HepG2 (cell line): ENCODE data around the gene ZNF345. TPM values are rescaled to one million over a fixed set of nuclear protein-coding genes. Genes with fewer than 3 reads are reported as not detected.

Experiments
- ARID4A ChIP-seq: sonication (generic); formaldehyde crosslinking; IDR thresholded peaks from 2 replicates; pipeline ENCODE4 v1.5.0; 2020; ENCODE audit warnings: mild to moderate bottlenecking, missing genetic modification reagents, borderline replicate concordance
- ATF7 ChIP-seq, 2 experiments: fragments of 450-650 bp in 1 of 2; sonication (generic) in 1 of 2; formaldehyde crosslinking in 1 of 2; IDR thresholded peaks; 2 replicates each; pipeline versions ENCODE4 v1.4.0 to v1.6.1; 2016 to 2020; ENCODE audit warnings: antibody characterized with exemption in 1 of 2, mild to moderate bottlenecking in 1 of 2, missing genetic modification reagents in 1 of 2
- ELF1 ChIP-seq: sonication (generic); formaldehyde crosslinking; IDR thresholded peaks from 2 replicates; pipeline ENCODE4 v1.4.0; 2020; ENCODE audit warnings: missing genetic modification reagents
- KDM5B ChIP-seq: sonication (generic); formaldehyde crosslinking; IDR thresholded peaks from 2 replicates; pipeline ENCODE4 v1.4.0; 2020; ENCODE audit warnings: missing genetic modification reagents, mild to moderate bottlenecking, borderline replicate concordance
- NR2F1 ChIP-seq, 2 experiments: fragments of 450-650 bp in 1 of 2; formaldehyde crosslinking in 1 of 2; IDR thresholded peaks; 2 replicates each; pipeline versions ENCODE4 v1.5.0 to v1.6.1; 2016 to 2020; ENCODE audit warnings: mild to moderate bottlenecking in 1 of 2, missing compliant biosample characterization in 1 of 2, missing genetic modification reagents in 1 of 2, moderate library complexity in 1 of 2
- SAP130 ChIP-seq: IDR thresholded peaks from 2 replicates; pipeline ENCODE4 v1.6.1; 2016; ENCODE audit warnings: low read depth
- TFDP2 ChIP-seq: sonication (generic); formaldehyde crosslinking; IDR thresholded peaks from 2 replicates; pipeline ENCODE4 v1.4.0; 2020; ENCODE audit warnings: missing genetic modification reagents
- THAP11 ChIP-seq: IDR thresholded peaks from 2 replicates; pipeline ENCODE4 v1.6.1; 2016; ENCODE audit warnings: missing biosample characterization, missing genetic modification reagents
- ZFX ChIP-seq: sonication (generic); formaldehyde crosslinking; IDR thresholded peaks from 2 replicates; pipeline ENCODE4 v1.4.0; 2020; ENCODE audit warnings: mild to moderate bottlenecking, low read depth, missing genetic modification reagents, moderate library complexity
- ZNF501 ChIP-seq: sonication (generic); formaldehyde crosslinking; IDR thresholded peaks from 2 replicates; pipeline ENCODE4 v1.5.1; 2020; ENCODE audit warnings: mild to moderate bottlenecking, moderate library complexity, missing genetic modification reagents
- ZNF800 ChIP-seq: sonication (generic); formaldehyde crosslinking; IDR thresholded peaks from 2 replicates; pipeline ENCODE4 v1.4.0; 2020; ENCODE audit warnings: missing genetic modification reagents
- polyA plus RNA-seq, 8 experiments: library from polyadenylated mRNA; depleted of rRNA in 3 of 8; stranded (reverse) in 7 of 8; unstranded in 1 of 8; fragments of >200 nt; fragmentation: Illumina TruSeq in 4 of 8; extraction: Trizol in 4 of 8; gene quantifications; 2 replicates each; pipeline versions ENCODE4 v1.2.1 to v1.2.3, GENCODE V29; 2011 to 2016; ENCODE audit warnings: low read depth in 4 of 8, missing spikeins in 1 of 8, mixed read lengths in 1 of 8; ENCODE audit not compliant: insufficient read depth in 1 of 8
- total RNA-seq, 5 experiments: library from RNA; depleted of rRNA; stranded (reverse); fragments of >200 nt; fragmentation: Illumina TruSeq; extraction: Trizol; gene quantifications; 2 replicates each; pipeline ENCODE4 v1.2.3, GENCODE V29; 2016; ENCODE audit warnings: low read depth in 1 of 5
- TF ChIP-seq, protein P1 (sequence below): IDR thresholded peaks from 2 replicates; pipeline ENCODE4 v1.6.1; 2012; ENCODE audit warnings: inconsistent platforms
- TF ChIP-seq, protein P2 (sequence below): sonication (generic); formaldehyde crosslinking; IDR thresholded peaks from 2 replicates; pipeline ENCODE4 v1.5.1; 2020; ENCODE audit warnings: mild to moderate bottlenecking, missing genetic modification reagents, moderate library complexity
- TF ChIP-seq, protein P3 (sequence below): sonication (generic); formaldehyde crosslinking; IDR thresholded peaks from 2 replicates; pipeline ENCODE4 v1.4.0; 2020; ENCODE audit warnings: missing genetic modification reagents

ZNF345 gene
- total and polyA plus RNA-seq, 2 of the 13 experiments (the other 11 are each of a cell fraction or from before 2014, with no cell fraction given), result 2.6 to 2.9 TPM

DNA sequence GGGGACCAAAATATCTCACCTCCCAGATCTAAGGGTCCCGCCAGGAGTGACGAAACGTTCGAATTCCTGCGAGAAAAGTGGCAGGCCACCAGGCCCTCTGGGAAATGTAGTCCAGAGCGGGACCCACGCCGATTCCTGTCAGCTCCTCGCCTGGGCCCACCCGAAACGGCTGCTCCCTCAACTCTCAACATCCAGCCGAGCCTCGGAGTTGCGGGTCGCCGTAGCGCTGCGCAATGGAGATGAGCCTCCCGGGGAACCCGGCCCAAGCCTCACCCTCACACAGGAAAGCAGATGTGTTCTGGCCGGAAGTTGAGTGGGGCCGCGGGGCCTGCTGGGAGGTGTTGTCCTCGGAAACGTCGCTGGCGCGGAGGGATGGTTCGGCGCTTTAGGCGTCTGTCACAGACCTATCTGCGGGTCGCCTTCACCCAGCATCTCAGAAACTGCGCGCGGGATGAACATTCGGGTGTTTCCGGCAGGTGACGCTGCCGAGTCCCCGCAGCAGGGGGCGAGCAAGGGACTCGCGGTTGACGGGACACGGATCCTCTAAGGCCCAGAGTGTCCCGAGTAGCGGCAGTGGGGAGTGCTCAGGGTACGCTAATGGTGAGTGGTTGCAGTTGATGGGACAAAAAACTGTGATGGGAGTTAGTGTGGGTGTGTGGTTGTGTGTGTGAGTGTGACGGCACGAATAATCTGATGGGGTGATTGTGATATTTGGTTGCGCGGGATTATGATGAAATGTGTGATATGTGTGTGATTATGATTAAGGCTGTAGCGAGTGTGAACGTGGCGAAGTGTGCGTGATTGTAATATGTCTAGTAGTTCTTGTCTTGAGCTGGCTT, 65.5 kb downstream of the ZNF345 start, which contains the start of the genes ZNF568 and ZNF829 (continued):
- TF ChIP-seq ZNF501 (CRISPR knock-in tag) (0 out of 2 replicates have a peak, but pooled peaks have one; percentile 35), SAP130 (CRISPR knock-in tag) (peak; percentile 62), TFDP2 (peak; percentile 29; the same call in 1 of the 2 replicates), ZFX (CRISPR knock-in tag) (peak; percentile 55), ELF1 (CRISPR knock-in tag) (peak; percentile 56; the same call in 1 of the 2 replicates), KDM5B (peak; percentile 19; the same call in 1 of the 2 replicates), ATF7 (IDR thresholded peaks at IDR 0.05) (peak; percentile 41), ATF7 (CRISPR knock-in tag; IDR thresholded peaks at IDR 0.05) (no peak), NR2F1 (CRISPR knock-in tag; IDR thresholded peaks at IDR 0.05) (no peak), ARID4A (CRISPR knock-in tag) (peak; percentile 84; the same call in 1 of the 2 replicates), ZNF800 (CRISPR knock-in tag) (no peak), THAP11 (CRISPR knock-in tag) (peak; percentile 95)
- TF ChIP-seq, protein P1, sequence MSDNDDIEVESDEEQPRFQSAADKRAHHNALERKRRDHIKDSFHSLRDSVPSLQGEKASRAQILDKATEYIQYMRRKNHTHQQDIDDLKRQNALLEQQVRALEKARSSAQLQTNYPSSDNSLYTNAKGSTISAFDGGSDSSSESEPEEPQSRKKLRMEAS, result peak; percentile 48; the same call in 1 of the 2 replicates
- TF ChIP-seq, protein P2, sequence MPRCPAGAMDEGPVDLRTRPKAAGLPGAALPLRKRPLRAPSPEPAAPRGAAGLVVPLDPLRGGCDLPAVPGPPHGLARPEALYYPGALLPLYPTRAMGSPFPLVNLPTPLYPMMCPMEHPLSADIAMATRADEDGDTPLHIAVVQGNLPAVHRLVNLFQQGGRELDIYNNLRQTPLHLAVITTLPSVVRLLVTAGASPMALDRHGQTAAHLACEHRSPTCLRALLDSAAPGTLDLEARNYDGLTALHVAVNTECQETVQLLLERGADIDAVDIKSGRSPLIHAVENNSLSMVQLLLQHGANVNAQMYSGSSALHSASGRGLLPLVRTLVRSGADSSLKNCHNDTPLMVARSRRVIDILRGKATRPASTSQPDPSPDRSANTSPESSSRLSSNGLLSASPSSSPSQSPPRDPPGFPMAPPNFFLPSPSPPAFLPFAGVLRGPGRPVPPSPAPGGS, result peak; percentile 38; the same call in 1 of the 2 replicates
- TF ChIP-seq, protein P3, sequence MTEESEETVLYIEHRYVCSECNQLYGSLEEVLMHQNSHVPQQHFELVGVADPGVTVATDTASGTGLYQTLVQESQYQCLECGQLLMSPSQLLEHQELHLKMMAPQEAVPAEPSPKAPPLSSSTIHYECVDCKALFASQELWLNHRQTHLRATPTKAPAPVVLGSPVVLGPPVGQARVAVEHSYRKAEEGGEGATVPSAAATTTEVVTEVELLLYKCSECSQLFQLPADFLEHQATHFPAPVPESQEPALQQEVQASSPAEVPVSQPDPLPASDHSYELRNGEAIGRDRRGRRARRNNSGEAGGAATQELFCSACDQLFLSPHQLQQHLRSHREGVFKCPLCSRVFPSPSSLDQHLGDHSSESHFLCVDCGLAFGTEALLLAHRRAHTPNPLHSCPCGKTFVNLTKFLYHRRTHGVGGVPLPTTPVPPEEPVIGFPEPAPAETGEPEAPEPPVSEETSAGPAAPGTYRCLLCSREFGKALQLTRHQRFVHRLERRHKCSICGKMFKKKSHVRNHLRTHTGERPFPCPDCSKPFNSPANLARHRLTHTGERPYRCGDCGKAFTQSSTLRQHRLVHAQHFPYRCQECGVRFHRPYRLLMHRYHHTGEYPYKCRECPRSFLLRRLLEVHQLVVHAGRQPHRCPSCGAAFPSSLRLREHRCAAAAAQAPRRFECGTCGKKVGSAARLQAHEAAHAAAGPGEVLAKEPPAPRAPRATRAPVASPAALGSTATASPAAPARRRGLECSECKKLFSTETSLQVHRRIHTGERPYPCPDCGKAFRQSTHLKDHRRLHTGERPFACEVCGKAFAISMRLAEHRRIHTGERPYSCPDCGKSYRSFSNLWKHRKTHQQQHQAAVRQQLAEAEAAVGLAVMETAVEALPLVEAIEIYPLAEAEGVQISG (CRISPR knock-in tag), result peak; percentile 68
